IPS DF 4.7 (cell line): Measurements from ENCODE around the gene RANGAP1.

Experiments
- DNase-seq: peaks from one replicate; pipeline ENCODE4 v3.0.0-alpha.2; 2013; ENCODE audit warnings: low spot score; ENCODE audit errors: extremely low read depth

RANGAP1 gene, protein sequence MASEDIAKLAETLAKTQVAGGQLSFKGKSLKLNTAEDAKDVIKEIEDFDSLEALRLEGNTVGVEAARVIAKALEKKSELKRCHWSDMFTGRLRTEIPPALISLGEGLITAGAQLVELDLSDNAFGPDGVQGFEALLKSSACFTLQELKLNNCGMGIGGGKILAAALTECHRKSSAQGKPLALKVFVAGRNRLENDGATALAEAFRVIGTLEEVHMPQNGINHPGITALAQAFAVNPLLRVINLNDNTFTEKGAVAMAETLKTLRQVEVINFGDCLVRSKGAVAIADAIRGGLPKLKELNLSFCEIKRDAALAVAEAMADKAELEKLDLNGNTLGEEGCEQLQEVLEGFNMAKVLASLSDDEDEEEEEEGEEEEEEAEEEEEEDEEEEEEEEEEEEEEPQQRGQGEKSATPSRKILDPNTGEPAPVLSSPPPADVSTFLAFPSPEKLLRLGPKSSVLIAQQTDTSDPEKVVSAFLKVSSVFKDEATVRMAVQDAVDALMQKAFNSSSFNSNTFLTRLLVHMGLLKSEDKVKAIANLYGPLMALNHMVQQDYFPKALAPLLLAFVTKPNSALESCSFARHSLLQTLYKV

GRCh38 chr22:41285820-41286638 is at the start of gene RANGAP1:
TSS of gene RANGAP1 (minus strand) at chr22:41286187. CDS start at chr22:41281044, 5,143 bp downstream.
- DNase-seq, result peak; percentile 96

- no peak for DNase-seq
These were observed 49.1 kb upstream of the RANGAP1 start for GRCh38 chr22:41334951-41335635.

DNA sequence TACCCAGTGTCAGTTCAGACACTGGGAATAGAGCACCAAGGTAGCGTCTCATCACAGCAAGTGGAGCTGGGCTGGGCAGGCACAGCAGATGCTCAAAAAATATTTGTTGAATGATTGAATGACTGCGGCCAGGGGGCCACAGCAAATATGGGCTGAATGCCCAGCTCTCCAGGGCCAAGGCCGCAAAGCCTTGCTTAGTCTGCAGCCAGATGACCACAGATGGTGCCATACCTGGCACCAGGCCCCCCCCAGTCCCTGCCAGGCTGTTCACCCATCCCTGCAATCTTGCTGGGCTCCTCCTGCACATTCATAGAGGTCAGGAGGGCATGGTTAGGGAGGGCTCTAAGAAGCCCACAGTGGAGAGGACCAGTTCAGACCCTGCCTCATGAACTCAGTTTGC is 48.2 kb upstream of the RANGAP1 start:
- DNase-seq, result no peak

DNA sequence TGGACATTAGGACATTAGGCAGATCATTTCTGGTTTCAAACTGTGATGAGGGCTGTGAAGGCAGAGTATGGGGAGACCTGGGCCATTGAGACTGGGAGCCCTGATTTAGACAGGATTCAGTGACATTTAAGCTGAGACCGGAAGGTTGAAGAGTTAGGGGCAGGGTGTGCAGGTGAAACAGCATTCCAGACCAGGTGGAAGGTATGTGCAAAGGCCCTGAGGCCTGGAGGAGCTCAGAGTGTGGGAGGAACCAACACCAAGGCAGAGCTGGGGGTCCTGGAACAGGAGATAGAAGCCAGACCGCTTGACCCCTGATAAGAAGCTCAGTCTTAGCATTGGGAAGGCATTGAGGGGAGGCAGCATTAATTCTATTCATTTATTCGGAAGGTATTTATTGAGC is 47.8 kb upstream of the RANGAP1 start:
- DNase-seq, result no peak

GRCh38 chr22:41332217-41332939 is 46.4 kb upstream of the RANGAP1 start:
- DNase-seq, result no peak

GRCh38 chr22:41330169-41330568 is 44.2 kb upstream of the RANGAP1 start:
- DNase-seq, result no peak

DNA sequence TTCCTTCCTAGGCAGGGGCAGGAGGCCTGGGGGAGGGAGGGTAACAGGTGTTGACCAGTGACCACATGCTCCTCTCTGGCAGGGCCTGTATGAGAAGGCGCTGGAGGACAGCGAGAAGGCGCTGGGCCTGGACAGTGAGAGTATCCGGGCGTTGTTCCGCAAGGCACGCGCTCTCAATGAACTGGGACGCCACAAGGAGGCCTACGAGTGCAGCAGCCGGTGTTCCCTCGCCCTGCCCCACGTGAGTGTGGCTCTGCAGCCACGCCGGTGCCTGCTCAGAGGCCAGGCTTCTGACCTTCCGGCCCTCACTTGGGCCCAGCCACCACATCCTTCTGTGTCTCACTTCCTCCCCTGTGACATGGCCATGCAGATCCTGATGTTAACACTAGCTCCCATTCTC is 41.1 kb upstream of the RANGAP1 start:
- no peak for DNase-seq

GRCh38 chr22:41324821-41325528 is 39.0 kb upstream of the RANGAP1 start:
- no peak for DNase-seq

DNA sequence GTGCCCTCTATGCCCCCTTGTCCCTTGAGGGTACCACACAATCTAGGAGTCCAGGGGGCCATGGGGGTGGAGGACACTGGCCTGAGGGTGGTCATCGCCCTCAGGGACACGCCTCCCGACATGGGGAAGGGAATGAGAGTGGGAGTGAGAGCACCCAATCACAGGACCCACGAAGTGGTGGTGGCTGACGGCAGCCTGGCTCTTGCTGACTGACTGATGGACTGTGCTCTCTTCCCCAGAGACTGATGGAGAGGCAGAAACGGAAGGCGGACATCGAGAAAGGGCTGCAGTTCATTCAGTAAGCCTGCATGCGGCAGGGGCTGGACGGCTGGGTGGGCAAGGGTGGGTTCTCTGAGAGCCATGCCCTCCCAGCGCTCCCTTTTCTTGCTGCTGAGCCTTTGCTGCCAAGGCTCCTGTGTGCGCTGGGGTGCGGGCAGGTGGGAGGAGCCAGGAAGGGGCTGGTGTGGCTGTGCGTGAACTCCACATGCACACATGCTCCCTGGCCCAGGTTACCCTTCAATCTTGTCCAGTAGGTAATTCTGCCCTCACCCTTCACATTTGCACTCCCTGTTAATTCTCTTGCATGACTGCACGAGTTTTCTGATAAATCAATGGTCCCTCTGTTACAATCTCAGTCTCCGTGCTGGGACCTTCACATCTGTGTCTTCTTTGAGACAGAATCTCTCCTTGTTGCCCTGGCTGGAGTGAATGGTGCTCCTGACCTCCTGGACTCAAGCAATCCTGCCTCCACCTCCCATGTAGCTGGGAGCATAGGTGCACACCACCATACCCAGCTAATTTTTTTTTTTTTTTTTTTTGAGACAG is 34.6 kb upstream of the RANGAP1 start:
- DNase-seq, result no peak

GRCh38 chr22:41315586-41315985 is 29.6 kb upstream of the RANGAP1 start:
- no peak for DNase-seq

GRCh38 chr22:41314821-41315220 is 28.8 kb upstream of the RANGAP1 start:
- DNase-seq, result no peak

DNA sequence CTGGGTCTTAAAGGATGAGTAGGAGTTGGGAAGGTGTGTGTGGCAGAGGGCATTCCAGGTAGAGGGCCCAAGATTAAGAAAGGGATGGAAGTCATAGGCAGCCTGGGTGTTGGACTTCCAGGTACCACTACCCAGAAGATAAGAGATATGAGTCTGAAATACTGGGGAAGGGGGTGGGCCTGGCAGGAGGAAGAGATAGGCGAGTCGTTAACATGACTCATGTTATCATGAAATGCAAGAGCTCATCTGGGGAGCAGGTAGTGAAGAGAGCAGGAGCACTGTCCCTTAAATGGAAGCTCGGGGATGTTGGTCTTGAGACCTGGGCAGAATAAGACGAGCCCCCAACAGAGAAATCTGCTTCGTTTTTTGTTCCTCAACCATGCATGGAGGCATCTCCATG is 25.5 kb upstream of the RANGAP1 start:
- no peak for DNase-seq

DNA sequence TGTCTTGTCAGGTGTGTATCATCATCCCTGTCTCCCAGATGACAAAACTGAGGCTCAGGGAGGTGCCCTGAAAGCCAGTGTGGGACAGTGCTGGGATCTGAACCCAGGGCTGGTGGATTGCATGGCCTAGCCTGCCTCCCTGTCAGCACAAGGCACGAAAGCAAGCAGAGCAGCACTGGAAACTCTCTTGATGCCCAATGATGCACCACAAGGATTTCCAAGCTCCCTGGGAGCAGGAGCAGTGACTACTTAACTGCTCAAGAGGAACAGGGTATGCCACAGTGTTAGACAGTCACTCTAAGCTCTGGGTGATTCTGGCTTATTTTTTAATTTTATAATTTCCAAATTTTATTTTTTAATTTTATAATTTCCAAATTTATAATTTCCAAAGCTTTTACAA is 24.3 kb upstream of the RANGAP1 start:
- no peak for DNase-seq

GRCh38 chr22:41308544-41308947 is 22.6 kb upstream of the RANGAP1 start:
- DNase-seq, result no peak

DNA sequence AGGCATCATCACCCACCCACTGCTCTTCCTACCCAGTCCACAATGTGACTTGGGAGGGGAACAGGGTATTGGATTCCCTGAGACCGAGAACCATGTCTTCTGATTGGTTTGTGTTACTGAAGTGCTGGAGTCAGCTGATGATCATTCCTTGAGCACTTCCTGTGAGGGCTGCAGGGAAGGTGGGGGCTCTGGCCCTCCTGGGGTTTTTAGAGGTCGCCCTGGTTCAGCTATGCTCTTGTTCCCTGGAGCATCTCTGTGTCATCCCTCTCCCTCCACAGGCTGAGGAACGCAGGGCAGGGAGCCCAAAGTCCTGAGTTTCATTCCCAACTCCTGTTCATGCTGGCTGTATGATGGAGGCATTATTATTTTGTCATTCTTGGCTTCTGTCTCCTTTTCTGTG is 22.1 kb upstream of the RANGAP1 start:
- no peak for DNase-seq

DNA sequence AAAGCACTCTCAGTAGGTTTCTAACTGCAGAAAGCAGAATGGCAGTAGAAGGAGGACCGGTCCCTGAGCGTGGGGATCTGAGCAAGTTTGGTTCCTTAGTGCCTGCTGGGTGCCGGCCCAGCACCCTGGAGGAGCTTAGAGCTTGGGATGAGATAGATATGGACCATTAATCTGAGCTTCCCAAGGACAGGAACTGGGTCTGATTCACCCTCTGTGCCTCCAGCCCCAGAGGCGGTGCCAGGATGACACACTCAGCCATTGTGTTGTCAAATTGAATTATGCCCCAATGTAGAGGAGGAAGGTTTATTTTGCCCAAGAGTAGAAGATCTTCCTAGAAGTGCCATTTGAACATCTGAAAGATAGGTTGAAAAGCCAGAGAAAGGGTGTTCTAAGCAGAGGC is 19.7 kb upstream of the RANGAP1 start:
- no peak for DNase-seq

DNA sequence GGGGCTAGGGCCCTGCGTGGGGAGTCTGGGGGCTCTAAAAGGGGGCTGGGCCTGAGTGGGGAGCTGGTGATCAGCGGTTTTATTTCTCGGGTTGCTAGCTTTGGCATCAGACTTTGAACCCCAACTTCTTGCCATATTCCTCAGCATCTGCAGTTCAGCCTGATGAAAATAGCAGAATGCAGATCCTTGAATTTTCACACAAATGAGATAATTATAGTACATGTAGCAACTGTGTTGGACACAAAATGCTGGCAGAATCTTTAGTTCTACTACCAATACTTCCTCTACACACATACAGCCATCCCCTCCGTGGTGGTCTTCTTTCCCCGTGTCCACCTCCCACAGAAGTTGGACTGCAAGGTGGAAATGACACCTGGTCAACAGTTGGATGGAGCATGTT is 16.8 kb upstream of the RANGAP1 start:
- DNase-seq, result no peak

DNA sequence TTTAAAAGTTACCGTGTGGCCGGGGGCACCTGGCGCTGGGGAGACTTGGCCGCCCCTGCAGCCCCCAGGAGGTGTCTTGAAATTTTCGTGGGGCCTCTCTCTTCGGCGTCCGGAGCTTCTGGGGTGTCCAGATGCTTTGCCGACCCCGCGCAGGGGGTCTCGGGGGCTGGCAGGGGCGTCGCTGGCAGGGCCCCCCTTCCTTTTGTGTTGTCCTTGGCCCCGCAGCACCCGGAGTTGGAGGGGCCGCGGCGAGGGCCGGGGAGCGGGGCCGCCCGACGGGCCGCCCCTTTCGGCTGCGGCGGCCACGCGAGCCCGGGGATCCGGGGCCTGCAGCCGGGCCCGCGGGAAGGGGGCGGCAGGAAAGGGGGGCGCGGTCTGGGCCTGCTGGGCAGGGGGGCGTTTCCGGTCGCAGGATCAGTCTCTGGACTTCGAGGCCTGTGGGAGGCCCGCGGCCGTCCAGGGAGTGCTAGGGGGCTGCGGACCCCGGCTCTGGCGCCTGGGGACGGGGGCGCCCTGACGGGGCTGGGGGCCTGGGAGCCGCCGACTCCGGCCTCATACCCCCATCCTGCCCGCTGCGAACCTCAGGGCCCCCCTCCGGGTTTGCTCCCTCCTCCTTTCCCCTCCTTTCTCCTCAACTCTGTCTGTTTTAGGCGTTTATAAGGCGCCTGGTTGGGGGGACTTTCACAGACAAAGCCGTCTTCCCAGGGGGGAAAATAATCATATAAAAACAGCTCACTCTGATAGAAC is 16.2 kb upstream of the RANGAP1 start:
- DNase-seq, result no peak
